ENCODE results near the gene HBEGF. TPM values are rescaled to one million over a fixed set of nuclear protein-coding genes. Genes with fewer than 3 reads are reported as not detected.

The HBEGF gene
- polyA plus RNA-seq, 3 donors: 25.2 to 548 (median 31.6) TPM

- H3K27ac Mint-ChIP-seq: peak overlapping the region; percentile 6 to 99 (median 96)
- no peak overlapping the region for H2AFZ ChIP-seq (ENCODE audit: insufficient read depth, low read depth, low read length, poor library complexity, severe bottlenecking)
- no peak overlapping the region for H3K4me3 ChIP-seq (replicated peaks in 1 of 3; ENCODE audit: low read depth in 2 of 3, low read length in 3 of 3)
These were observed 23.4 kb downstream of the HBEGF start for GRCh38 chr5:140322751-140323731.

More at GRCh38 chr5:140322751-140323731, 23.4 kb downstream of the HBEGF start:
- H3K4me1 Mint-ChIP-seq: peaks cover 81% of the 10 kb centered on the region
- no peak overlapping the region for H3K4me2 ChIP-seq (replicated peaks; ENCODE audit: extremely low read depth, low read length, poor library complexity, severe bottlenecking)
- H3K27me3 ChIP-seq (ENCODE audit: control insufficient read depth in 2 of 2, insufficient read depth in 2 of 2, low read length in 2 of 2): no peaks in the 10 kb centered on the region
- H3K4me1 ChIP-seq (ENCODE audit: control insufficient read depth in 1 of 2, insufficient read depth in 2 of 2, low read length in 2 of 2): peaks cover 72 to 73% of the 10 kb centered on the region in 2 donors
- H3K79me2 ChIP-seq (ENCODE audit: insufficient read depth, low read length): no peaks in the 10 kb centered on the region
- TF ChIP-seq CTCF (IDR thresholded peaks at IDR 0.05): no peak
- no peaks in the 10 kb centered on the region for H3K36me3 ChIP-seq (replicated peaks in 1 of 2; ENCODE audit: control insufficient read depth in 1 of 2, insufficient read depth in 2 of 2, low read length in 2 of 2)
- no peaks in the 10 kb centered on the region for H3K9me3 ChIP-seq (replicated peaks in 1 of 2; ENCODE audit: control insufficient read depth in 1 of 2, insufficient read depth in 1 of 2, low read length in 2 of 2)
- H3K27ac ChIP-seq (ENCODE audit: low read depth in 1 of 2, low read length in 2 of 2): peak overlapping the region in 1 of 2 donors; percentile 10
- peaks cover 6 to 18% of the 10 kb centered on the region in 2 donors for H3K36me3 Mint-ChIP-seq
- no peak overlapping the region for H3K9ac ChIP-seq (ENCODE audit: insufficient read depth, low read length, poor library complexity, severe bottlenecking)
- H4K20me1 ChIP-seq (ENCODE audit: insufficient read depth, low read length): no peaks in the 10 kb centered on the region
- intact Hi-C loops (cut with micrococcal nuclease): loop anchor here in 1 of 2 donors (5.0 kb wide), 1 partner anchor 61 kb away; no protein-coding TSS in a partner anchor
- no peak overlapping the region for H3K4me3 Mint-ChIP-seq
- DNase-seq: peak in 2 of 3 donors; percentile 29 to 43
- 76% methylated on average over 7 of the region's 9 CpGs for WGBS (ENCODE audit: insufficient coverage)
- peaks cover 0 to 5% (median 0%) of the 10 kb centered on the region in 7 donors for H3K9me3 Mint-ChIP-seq
- H3K27me3 Mint-ChIP-seq (ENCODE audit: low read depth in 3 of 3): peaks cover 0 to 5% (median 4%) of the 10 kb centered on the region in 3 donors
